Panc1 (cell line): ENCODE data around the gene SAP30BP. TPM values are rescaled to one million over a fixed set of nuclear protein-coding genes. Genes with fewer than 3 reads are reported as not detected.

Experiments used
- ATAC-seq: fragments of 200-7000 bp; cut with Tn5 transposase; 2 replicates; pipeline ENCODE4 v1.9.1; 2020; ENCODE audit warnings: mild to moderate bottlenecking, moderate library complexity
- BruUV-seq: library from RNA; stranded (reverse); fragments of 400-500 nt; replicated peaks from 2 replicates; lab custom pipeline; 2021; lab: Mats Ljungman, UMichigan
- CTCF ChIA-PET: fragments of 300-600 bp; sonication (Branson Sonifier 250); formaldehyde crosslinking; loops from one replicate; lab custom pipeline; 2022; ENCODE audit warnings: antibody characterized with exemption; lab: Charles Lee
- POLR2A ChIA-PET: fragments of 300-600 bp; sonication (Branson Sonifier 250); formaldehyde crosslinking; loops from one replicate; lab custom pipeline; 2022; ENCODE audit warnings: antibody characterized with exemption; lab: Charles Lee
- DNase-seq: peaks from one replicate; pipeline ENCODE4 v3.0.0-alpha.2; 2010; ENCODE audit warnings: low read depth, low spot score
- H3K27ac ChIP-seq: 2 replicates; pipeline ENCODE4 v1.5.1; 2011; ENCODE audit warnings: mild to moderate bottlenecking, low read length, inconsistent platforms
- H3K27me3 ChIP-seq: fragments of 200-500 bp; sonication (Bioruptor generic); 2 replicates; pipeline ENCODE4 v1.6.0; 2014; ENCODE audit warnings: low read length, inconsistent platforms; ENCODE audit not compliant: control insufficient read depth, insufficient read depth
- H3K36me3 ChIP-seq: fragments of 200-500 bp; sonication (Bioruptor generic); 2 replicates; pipeline ENCODE4 v1.5.1; 2014; ENCODE audit warnings: inconsistent platforms, mild to moderate bottlenecking, low read length, moderate library complexity; ENCODE audit not compliant: control insufficient read depth, insufficient read depth
- H3K4me1 ChIP-seq: 2 replicates; pipeline ENCODE4 v1.5.1; 2011; ENCODE audit warnings: inconsistent platforms, mild to moderate bottlenecking, low read length, moderate library complexity; ENCODE audit not compliant: control insufficient read depth, insufficient read depth
- H3K4me3 ChIP-seq, 2 experiments: 2 replicates each; pipeline ENCODE4 v1.5.1; 2011 to 2012; ENCODE audit warnings: low read depth in 2 of 2, low read length in 2 of 2, mild to moderate bottlenecking in 2 of 2, inconsistent platforms in 1 of 2, moderate library complexity in 1 of 2
- H3K9me3 ChIP-seq: fragments of 200-500 bp; sonication (Bioruptor generic); 2 replicates; pipeline ENCODE4 v1.5.1; 2014; ENCODE audit warnings: low read depth, mild to moderate bottlenecking, inconsistent platforms, low read length, moderate library complexity; ENCODE audit not compliant: control insufficient read depth, insufficient read depth
- POLR2AphosphoS5 ChIP-seq: IDR thresholded peaks from 2 replicates; pipeline ENCODE4 v1.6.1; 2012; ENCODE audit warnings: mild to moderate bottlenecking, low read depth, low read length, moderate library complexity
- SIN3A ChIP-seq: IDR thresholded peaks from 2 replicates; pipeline ENCODE4 v1.6.1; 2012; ENCODE audit warnings: low read depth, mild to moderate bottlenecking, low read length, moderate library complexity, borderline replicate concordance; ENCODE audit not compliant: insufficient read depth
- TCF7L2 ChIP-seq: IDR thresholded peaks from 2 replicates; pipeline ENCODE4 v1.6.1; 2011; ENCODE audit warnings: mild to moderate bottlenecking, low read depth, low read length, inconsistent platforms
- in situ Hi-C: cut with HindIII; loops from 2 replicates; pipeline ENCODE4 v1.10.0; 2016; ENCODE audit warnings: low sequenced_read_pairs, low pct_unique_long_range_greater_than_20kb
- intact Hi-C: fragments of 100-400 bp; cut with micrococcal nuclease; formaldehyde crosslinking; loops from one replicate; pipeline ENCODE4 v1.10.0; 2022; ENCODE audit not compliant: unreplicated experiment
- total RNA-seq: library from RNA; stranded (reverse); gene quantifications from one replicate; pipeline ENCODE4 v1.2.1, GENCODE V29; 2021; ENCODE audit not compliant: unreplicated experiment
- TF ChIP-seq, protein P1 (sequence below): fragments of 450-650 bp; IDR thresholded peaks from 2 replicates; pipeline ENCODE4 v1.5.1; 2017; ENCODE audit warnings: mild to moderate bottlenecking
- TF ChIP-seq, protein P2 (sequence below), 2 experiments: IDR thresholded peaks; 2 replicates each; pipeline ENCODE4 v1.6.1; 2011 to 2012; ENCODE audit warnings: low read depth in 2 of 2, control low read depth in 1 of 2, low read length in 1 of 2, mild to moderate bottlenecking in 1 of 2, moderate library complexity in 1 of 2; ENCODE audit not compliant: insufficient read depth in 1 of 2

Gene SAP30BP
- total RNA-seq, 1 experiment from 2014 or later, result 138 TPM

DNA sequence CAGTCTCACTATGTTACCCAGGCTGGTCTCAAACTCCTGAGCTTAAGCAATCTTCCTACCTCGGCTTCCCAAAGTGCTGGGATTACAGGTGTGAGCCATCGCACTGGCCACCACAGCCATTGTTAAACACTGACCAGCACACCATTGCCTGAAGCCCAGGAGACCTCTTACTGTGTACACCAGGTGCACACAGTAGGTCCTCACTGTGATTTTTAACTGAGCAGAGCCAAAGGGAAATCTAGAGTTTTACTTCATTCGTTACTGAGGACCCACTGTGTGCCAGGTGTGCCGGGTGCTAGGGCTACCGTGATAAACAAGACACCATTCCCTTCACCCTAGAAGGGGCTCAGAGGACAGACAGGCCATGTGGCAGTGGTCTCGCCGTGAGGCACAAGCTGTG is 58.4 kb downstream of the SAP30BP start:
- TF ChIP-seq, protein P1, sequence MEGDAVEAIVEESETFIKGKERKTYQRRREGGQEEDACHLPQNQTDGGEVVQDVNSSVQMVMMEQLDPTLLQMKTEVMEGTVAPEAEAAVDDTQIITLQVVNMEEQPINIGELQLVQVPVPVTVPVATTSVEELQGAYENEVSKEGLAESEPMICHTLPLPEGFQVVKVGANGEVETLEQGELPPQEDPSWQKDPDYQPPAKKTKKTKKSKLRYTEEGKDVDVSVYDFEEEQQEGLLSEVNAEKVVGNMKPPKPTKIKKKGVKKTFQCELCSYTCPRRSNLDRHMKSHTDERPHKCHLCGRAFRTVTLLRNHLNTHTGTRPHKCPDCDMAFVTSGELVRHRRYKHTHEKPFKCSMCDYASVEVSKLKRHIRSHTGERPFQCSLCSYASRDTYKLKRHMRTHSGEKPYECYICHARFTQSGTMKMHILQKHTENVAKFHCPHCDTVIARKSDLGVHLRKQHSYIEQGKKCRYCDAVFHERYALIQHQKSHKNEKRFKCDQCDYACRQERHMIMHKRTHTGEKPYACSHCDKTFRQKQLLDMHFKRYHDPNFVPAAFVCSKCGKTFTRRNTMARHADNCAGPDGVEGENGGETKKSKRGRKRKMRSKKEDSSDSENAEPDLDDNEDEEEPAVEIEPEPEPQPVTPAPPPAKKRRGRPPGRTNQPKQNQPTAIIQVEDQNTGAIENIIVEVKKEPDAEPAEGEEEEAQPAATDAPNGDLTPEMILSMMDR, result no peak
- TF ChIP-seq, protein P2, sequence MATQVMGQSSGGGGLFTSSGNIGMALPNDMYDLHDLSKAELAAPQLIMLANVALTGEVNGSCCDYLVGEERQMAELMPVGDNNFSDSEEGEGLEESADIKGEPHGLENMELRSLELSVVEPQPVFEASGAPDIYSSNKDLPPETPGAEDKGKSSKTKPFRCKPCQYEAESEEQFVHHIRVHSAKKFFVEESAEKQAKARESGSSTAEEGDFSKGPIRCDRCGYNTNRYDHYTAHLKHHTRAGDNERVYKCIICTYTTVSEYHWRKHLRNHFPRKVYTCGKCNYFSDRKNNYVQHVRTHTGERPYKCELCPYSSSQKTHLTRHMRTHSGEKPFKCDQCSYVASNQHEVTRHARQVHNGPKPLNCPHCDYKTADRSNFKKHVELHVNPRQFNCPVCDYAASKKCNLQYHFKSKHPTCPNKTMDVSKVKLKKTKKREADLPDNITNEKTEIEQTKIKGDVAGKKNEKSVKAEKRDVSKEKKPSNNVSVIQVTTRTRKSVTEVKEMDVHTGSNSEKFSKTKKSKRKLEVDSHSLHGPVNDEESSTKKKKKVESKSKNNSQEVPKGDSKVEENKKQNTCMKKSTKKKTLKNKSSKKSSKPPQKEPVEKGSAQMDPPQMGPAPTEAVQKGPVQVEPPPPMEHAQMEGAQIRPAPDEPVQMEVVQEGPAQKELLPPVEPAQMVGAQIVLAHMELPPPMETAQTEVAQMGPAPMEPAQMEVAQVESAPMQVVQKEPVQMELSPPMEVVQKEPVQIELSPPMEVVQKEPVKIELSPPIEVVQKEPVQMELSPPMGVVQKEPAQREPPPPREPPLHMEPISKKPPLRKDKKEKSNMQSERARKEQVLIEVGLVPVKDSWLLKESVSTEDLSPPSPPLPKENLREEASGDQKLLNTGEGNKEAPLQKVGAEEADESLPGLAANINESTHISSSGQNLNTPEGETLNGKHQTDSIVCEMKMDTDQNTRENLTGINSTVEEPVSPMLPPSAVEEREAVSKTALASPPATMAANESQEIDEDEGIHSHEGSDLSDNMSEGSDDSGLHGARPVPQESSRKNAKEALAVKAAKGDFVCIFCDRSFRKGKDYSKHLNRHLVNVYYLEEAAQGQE (IDR thresholded peaks at IDR 0.05; ENCODE audit: insufficient read depth in 1 of 2, low read depth in 2 of 2, low read length in 1 of 2), result no peak
- TF ChIP-seq SIN3A (no peak), POLR2AphosphoS5 (no peak), TCF7L2 (no peak)
- H3K9me3 ChIP-seq, result no peaks in the 10 kb centered on the region
- H3K27me3 ChIP-seq, result 0 out of 2 replicates have a peak, but pooled peaks cover under 1% of the 10 kb centered on the region
- no peak for DNase-seq
- intact Hi-C loops (no loop called here), in situ Hi-C loops (no loop called here)
- no peak for ATAC-seq
- no peak overlapping the region for H3K4me3 ChIP-seq
- POLR2A ChIA-PET, result no interaction called here
- H3K36me3 ChIP-seq, result peaks cover 2% of the 10 kb centered on the region; the same call in 1 of the 2 replicates
- no TSS peak for BruUV-seq
- H3K4me1 ChIP-seq, result peaks cover 27% of the 10 kb centered on the region
- CTCF ChIA-PET, result no interaction called here
- H3K27ac ChIP-seq, result no peak overlapping the region

- no TSS peak for BruUV-seq
- ChIA-PET CTCF (no interaction called here), POLR2A (no interaction called here)
- Histone ChIP-seq H3K9me3 (no peaks in the 10 kb centered on the region), H3K27me3 (no peaks in the 10 kb centered on the region), H3K4me1 (peaks cover 18% of the 10 kb centered on the region), H3K4me3 (no peak overlapping the region), H3K36me3 (no peaks in the 10 kb centered on the region), H3K27ac (no peak overlapping the region)
- no peak for ATAC-seq
- no peak for DNase-seq
- TF ChIP-seq, protein P1, result no peak
- no peak for TF ChIP-seq SIN3A
- TF ChIP-seq, protein P2 (IDR thresholded peaks at IDR 0.05; ENCODE audit: insufficient read depth in 1 of 2, low read depth in 2 of 2, low read length in 1 of 2), result no peak
- in situ Hi-C loops (no loop called here), intact Hi-C loops (no loop called here)
These were observed 60.3 kb downstream of the SAP30BP start for GRCh38 chr17:75727391-75727790.
